Activated T-cell treated with anti-CD3 and anti-CD28 coated beads, Interleukin-2, amount 50 U/mL, for 1 hour (primary cell): ENCODE results near the gene PIK3CB.
"Not testable (repeated sequence)": the region's sequence is repeated elsewhere in the genome, so short reads cannot be mapped to it uniquely, and the experiment has no call there.

Experiments
- DNase-seq: peaks from one replicate; pipeline ENCODE4 v3.0.0-alpha.2; 2020

The PIK3CB gene

DNA sequence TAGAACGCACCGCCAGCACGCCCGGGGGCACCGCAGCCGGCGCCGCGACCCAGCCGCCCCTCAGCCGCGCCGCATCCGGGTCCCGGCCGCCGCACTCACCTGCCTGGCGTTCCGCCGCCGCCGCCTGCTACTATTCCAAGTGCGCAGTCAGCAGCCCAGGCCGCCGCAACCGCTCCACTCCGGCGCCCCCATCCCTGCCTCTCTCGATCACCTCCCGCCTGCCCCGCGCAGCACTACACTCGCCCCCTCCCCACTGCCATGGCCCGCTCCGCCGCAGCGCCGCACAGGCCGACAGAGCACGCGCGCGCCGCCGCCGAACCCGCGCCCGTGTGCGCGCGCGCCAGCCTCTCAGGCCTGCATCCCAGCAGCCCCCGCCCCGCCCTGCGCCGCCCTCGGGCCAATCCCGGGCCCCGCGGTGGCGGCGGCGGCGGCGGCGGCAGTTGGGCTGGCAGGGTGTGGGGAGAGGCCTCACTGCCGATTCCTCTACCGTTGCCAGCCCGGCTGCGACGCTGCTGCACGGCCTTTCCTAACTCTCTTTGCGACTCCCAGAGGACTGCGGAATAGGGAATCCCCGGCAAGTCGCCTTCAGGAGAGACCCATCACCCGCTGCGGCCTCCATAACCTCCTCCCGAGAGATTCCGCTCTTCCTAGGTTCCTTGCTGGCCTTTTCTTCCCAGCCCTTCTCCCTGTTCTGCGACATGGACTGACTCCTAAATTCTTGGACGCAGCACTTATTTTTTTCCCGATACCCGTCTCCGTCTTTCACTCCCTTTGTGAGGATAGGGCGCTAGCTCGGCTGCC is at the start of gene PIK3CB:
TSS of gene PIK3CB (minus strand) at position 333 of the 801 bp plus-strand sequence. CDS start 75,585 bp downstream, outside the sequence.
- peak; percentile 89 for DNase-seq

GRCh38 chr3:138881233-138881632 is 46.5 kb upstream of the PIK3CB start:
- DNase-seq: no peak

GRCh38 chr3:138879541-138880380 is 45.0 kb upstream of the PIK3CB start:
- no peak for DNase-seq

DNA sequence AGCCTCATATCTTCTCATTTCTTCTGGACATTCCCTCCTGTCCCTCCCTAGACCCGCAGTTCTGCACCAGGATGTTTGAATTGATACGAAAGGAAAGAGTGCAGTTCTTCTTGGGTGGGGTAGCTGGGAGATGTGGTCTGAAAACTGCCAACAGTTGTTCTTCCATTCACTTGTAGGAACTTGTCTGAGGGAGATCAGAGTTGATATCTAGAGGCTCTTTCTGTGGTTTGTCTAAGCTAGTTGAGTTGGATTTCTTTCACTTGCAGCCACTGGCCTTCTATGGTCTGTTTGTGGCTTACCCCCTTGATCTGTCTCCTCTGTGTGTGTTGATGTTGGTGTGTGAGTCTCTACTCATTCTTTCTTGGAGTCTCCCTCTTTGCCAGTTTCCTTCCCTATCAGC is 42.5 kb upstream of the PIK3CB start:
- DNase-seq: no peak

DNA sequence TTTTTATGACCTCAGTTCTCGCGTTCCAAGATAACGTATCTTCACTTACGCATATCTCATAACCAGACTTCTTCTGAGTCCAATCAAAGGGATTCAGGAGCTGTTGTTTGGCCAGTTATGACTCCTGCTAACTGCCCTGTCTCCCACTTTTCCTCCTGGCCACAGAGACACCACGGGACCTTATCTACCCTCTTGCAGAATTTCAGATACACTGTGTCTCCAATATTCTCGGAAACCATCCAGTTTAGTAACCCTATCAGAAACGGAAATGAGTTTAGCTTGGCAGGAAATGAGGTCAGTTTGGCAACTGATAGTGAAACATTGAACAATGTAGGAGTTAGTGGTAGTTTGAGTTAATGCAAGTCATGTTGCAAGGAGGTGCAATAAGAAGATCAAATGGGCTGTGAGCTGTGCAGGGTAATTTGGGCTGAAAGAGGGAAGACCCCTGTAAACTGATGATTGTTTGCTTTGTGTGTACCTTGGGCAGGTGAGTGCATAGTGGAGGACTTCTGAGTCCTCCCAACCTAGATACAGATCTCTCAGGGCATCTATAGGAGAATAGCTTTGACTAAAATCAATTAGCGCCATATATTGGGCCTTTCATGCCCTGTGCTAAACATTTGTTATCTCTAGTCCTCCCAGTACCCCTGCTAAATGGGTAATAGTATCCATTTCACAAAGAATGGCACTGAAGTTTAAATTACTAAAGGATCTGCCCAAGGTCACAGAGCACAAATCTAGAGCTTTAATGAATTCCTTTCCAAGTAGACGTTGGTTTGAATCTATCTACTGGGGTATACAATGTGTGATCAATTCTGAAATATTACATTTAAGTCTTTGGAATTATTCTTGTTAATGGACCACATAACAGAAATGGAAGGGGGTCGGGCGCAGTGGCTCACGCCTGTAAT is 41.3 kb upstream of the PIK3CB start:
- no peak for DNase-seq

DNA sequence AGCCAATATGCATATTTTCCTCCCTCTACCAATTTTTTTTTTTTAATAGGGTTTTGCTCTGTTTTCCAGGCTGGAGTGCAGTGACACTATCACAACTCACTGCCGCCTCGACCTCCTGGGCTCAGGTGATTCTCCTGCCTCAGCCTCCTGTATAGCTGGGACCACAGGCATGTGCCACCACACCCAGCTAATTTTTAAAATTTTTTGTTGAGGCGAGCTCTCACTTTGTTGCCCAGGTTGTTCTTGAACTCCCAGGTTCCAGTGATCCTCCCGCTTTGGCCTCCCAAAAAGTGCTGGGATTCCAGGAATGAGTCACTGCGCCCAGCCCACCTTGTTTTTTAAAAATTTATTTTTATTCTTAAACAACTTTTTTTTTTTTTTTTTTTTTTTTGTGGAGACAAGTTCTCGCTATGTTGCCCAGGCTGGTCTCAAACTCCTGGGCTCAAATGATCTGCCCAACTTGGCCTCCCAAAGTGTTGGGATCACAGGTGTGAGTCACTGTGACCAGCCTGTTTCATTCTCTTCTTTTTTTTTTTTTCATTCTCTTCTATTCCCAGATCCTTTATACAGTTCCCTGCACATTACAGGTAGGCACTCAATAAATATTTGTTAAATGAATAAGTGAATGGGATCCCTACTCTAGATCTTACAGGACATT is 40.5 kb upstream of the PIK3CB start:
- DNase-seq: no peak

DNA sequence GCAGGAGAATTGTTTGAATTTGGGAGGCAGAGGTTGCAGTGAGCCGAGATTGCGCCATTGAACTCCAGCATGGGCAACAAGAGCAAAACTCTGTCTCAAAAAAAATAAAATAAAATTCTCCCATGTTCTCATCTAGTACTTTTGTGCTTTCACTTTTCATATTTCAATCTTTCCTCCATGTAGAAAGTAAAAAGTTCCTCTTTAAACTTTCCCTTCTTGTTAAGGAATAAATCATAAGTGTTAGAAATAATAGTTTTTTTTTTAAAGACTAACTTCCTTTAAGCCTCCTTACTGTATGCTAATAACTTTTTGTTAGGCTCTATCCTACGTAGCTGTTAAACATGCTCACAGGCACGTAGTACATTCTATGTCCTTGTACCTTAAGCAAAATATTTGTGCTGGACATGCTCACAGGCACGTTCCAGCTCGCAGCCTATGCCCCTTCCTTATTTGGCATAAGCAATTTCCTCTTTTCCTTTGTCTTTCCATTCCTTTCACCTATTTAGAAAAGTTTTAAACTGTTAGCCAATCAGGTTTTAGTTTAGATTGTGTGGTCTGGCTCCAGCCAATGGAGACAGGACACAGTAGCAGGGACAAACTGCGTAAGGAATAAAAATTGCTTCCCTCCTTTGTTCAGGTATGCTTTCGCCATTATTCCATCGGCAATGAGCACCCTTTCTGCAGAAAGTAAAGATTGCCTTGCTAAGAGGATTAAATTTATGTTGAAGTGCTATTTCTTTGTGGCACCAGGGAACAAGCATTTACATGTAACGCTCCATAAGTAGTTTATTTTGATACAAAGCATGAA is 38.9 kb upstream of the PIK3CB start:
- DNase-seq: no peak

DNA sequence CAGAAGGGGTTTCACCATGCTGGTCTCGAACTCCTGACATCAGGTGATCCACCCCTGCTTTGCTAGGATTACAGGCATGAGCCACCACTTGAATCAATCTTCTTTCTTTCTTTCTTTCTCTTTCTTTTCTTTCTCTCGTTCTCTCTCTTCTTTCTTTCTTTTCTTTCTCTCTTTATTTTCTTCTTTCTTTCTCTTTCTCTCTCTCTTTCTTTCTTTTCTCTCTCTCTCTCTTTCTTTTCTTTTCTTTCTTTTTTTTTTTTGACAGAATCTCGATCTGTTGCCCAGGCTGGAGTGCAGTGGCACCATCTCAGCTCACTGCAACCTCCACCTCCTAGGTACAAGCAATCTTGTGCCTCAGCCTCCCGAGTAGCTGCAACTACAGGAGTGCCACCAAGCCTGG is 37.9 kb upstream of the PIK3CB start:
- DNase-seq: no peak

DNA sequence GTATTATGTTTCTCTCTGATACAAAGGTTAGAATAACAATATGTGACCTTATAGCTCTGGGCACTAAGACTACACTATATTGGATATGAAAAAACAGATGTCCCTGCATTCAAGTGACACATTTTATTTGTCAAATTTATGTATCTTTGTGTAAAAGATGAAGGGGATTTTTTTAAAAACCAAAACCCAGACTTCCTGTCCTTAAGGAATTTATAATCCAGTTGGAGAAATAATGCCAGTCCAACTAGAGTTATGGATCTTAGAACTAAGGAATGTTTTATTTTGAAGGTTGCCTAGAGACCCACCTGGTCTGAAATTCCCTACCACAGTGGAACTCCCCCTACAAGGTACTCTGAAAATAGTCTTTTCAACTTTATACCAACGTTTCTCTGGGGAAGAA is 33.3 kb upstream of the PIK3CB start:
- DNase-seq: no peak

- no peak for DNase-seq
Observed at GRCh38 chr3:138863776-138864113, 29.0 kb upstream of the PIK3CB start.

- DNase-seq: no peak
Observed at GRCh38 chr3:138862924-138863775, 28.4 kb upstream of the PIK3CB start.

DNA sequence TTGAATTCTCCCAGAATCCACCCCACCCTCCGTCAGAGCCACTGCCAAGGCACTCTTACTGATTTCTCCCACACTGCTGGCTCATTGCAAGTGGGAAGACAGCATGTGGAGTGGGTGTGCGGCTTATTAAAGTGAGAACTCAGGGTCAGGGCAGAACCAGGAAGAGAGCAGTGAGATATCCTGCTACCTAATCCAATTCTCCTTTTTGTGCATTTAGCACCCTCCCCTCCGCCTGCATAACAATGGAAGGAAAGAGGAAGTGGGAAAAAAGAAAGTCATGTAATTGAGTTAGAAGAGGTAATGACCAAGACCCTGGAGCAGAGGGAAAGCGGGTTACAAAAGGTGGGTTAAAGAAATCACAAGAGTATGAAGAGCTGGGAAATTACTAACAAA is 27.8 kb upstream of the PIK3CB start:
- DNase-seq: no peak

GRCh38 chr3:138861798-138862197 is 27.1 kb upstream of the PIK3CB start:
- DNase-seq: no peak

DNA sequence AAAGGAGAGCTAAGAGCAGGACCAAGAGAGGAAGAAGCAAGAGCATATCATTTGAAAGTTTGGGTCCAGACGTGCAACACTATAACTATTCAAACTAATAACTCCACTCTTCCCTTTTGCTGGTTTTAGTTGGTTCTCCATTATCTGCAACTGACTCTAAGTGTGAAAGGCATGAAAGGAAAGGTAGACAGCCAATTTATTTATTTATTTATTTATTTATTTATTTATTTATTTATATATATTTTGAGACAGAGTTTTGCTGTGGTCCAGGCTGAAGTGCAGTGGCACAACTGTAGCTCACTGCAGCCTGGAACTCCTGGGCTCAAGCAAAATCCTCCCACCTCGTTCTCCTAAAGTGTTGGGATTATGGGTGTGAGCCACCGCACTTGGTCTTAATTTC is 22.1 kb upstream of the PIK3CB start:
- no peak for DNase-seq

DNA sequence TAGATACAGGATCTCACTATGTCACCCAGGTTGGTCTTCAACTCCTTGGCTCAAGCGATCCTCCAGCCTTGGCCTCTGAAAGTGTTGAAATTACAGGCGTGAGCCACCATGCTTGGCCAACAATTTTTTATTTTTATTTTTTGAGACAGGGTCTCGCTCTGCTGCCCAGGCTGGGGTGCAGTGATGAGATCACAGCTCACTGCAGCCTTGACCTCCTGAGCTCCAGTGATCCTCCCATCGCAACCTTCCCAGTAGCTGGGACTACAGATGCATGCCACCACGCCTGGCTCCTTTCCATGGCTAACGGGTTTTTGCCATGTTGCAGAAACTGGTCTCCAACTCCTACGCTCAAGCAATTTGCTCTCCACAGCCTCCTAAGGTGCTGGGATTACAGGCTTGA is 20.2 kb upstream of the PIK3CB start:
- DNase-seq: no peak

- no peak for DNase-seq
Observed at GRCh38 chr3:138854204-138854603, 19.5 kb upstream of the PIK3CB start.

DNA sequence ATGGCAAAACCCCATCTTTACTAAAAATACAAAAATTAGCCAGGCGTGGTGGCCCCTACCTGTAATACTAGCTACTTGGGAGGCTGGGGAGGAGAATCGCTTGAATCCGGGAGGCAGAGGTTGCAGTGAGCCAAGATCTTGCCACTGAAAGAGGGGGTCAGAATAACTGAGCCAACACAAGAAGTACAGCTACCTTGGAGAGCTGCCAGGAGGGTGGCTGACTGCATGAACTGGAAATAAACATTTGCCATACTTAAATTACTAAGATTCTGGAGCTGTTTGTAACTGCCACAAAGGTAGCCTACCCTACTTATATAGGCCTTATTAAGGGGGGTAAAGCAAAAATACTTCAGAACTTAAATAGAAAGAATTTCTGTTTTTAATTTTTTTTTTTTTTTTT is 15.4 kb upstream of the PIK3CB start:
- DNase-seq: no peak

- no peak for DNase-seq
Observed at GRCh38 chr3:138849222-138849940, 14.7 kb upstream of the PIK3CB start.

GRCh38 chr3:138848696-138849095 is 14.0 kb upstream of the PIK3CB start:
- no peak for DNase-seq

DNA sequence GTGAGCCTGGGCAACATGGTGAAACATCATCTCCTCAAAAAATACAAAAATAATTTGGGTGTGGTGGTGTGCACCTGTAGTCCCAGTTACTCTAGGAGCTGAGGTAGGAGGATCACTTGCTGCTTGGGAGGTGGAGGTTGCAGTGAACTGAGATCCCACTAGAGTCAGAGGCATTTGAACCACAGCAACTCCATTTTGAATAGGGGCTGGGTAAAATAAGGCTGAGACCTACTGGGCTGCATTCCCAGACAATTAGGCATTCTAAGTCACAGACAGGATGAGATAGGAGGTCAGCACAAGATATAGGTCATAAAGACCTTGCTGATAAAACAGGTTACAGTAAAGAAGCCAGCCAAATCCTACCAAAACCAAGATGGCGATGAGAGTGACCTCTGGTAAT is 12.1 kb upstream of the PIK3CB start:
- DNase-seq: not testable (repeated sequence)
